Activated naive CD4-positive, alpha-beta T cell treated with Interleukin-2 at 50 U/mL for 16 hours (primary cell): ENCODE data around the gene CTAG1B.
"Not testable (repeated sequence)": the region's sequence is repeated elsewhere in the genome, so short reads cannot be mapped to it uniquely, and the experiment has no call there.

Experiments used
- DNase-seq: peaks from one replicate; pipeline ENCODE4 v3.0.0-alpha.2; 2020

Gene CTAG1B

GRCh38 chrX:154582994-154583393 lies 36.1 kb downstream of the CTAG1B start:
- DNase-seq, result not testable (repeated sequence)

GRCh38 chrX:154575076-154575475 lies 44.0 kb downstream of the CTAG1B start:
- DNase-seq, result not testable (repeated sequence)

- DNase-seq, result not testable (repeated sequence)
Observed at GRCh38 chrX:154573061-154573460, 46.0 kb downstream of the CTAG1B start.

- DNase-seq, result not testable (repeated sequence)
Observed at GRCh38 chrX:154570361-154570760, 48.7 kb downstream of the CTAG1B start.
